Activated CD8-positive, alpha-beta memory T cell treated with anti-CD3 and anti-CD28 coated beads, Interleukin-2, amount 10 ng/mL, durations not matched to agents 7 days and 5 days (primary cell): ENCODE data around the gene ITGB2. TPM values are rescaled to one million over a fixed set of nuclear protein-coding genes. Genes with fewer than 3 reads are reported as not detected.

Experiments used
- ATAC-seq: fragments of 150-1000 bp; cut with Tn5 transposase; one replicate; pipeline ENCODE4 v1.10.0; 2021; ENCODE audit warnings: moderate library complexity
- CTCF ChIA-PET: fragments of 350-600 bp; sonication (Branson Sonifier 250); formaldehyde crosslinking; loops from one replicate; lab custom pipeline; 2021; ENCODE audit warnings: antibody characterized with exemption; lab: Charles Lee
- DNase-seq: peaks from one replicate; pipeline ENCODE4 v3.0.0-alpha.2; 2020
- H3K27ac Mint-ChIP-seq: one replicate; pipeline ENCODE4 v1.8.0; 2021; ENCODE audit warnings: mild to moderate bottlenecking, mixed read lengths
- H3K27me3 Mint-ChIP-seq: one replicate; pipeline ENCODE4 v1.8.0; 2021; ENCODE audit warnings: mixed read lengths
- H3K36me3 Mint-ChIP-seq: one replicate; pipeline ENCODE4 v1.8.0; 2021; ENCODE audit warnings: mild to moderate bottlenecking, mixed read lengths
- H3K4me1 Mint-ChIP-seq: one replicate; pipeline ENCODE4 v1.8.0; 2021; ENCODE audit warnings: mixed read lengths
- H3K4me3 Mint-ChIP-seq: one replicate; pipeline ENCODE4 v1.8.0; 2021; ENCODE audit warnings: mild to moderate bottlenecking, moderate library complexity, mixed read lengths
- H3K9me3 Mint-ChIP-seq: one replicate; pipeline ENCODE4 v1.8.0; 2022; ENCODE audit warnings: low read depth, mixed read lengths
- total RNA-seq, 2 experiments: library from RNA; stranded (reverse); gene quantifications; one replicate each; pipeline ENCODE4 v1.2.3, GENCODE V29; 2021

ITGB2 gene
- total RNA-seq, 2 experiments from 2014 or later = 336 to 372 TPM

DNA sequence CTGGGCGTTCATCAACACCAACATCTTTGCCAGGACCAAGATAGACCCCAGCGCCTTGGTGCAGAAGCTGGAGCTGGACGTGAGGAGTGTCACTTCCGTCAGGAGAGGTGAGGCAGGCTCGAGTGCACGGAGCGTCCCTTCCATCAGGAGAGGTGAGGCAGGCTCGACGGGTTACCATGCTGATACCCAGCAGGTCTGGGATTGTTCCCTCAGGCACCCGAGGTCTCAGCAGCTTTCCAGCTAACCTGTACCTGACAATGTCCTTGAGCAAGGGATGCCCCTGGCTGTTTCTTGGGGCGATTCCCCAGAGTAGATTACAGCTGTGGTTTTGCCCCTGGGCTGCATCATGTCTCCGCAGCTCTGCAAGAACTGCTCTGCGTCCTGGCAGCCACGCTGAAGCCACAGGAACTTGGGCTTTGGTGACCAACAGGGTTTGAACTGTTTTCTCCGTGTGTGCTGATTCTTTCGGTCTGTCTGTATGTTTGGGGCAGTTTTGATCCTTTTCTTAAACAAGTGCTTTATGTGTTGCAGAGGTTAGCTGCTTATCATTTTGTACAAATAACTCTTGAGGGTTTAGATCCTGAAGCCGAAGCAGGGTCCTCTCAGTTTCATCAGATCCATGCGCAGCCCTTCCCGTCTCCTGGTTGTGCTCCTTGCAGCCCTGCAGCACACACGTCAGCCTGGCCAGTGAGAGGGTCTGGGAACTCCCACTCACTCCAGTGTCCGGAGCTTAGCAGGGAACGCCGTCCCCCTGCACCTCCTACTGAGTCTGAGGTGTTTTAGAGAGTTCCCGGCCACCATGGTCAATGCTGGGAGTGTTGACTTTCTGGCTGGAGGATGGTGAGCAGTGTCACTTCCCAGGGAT lies 23.2 kb upstream of the ITGB2 start:
- Mint-ChIP-seq H3K4me1 (peaks cover 40% of the 10 kb centered on the region), H3K36me3 (peaks cover 11% of the 10 kb centered on the region), H3K27me3 (no peaks in the 10 kb centered on the region), H3K9me3 (no peaks in the 10 kb centered on the region), H3K4me3 (no peak overlapping the region), H3K27ac (peak overlapping the region; percentile 17)
- ATAC-seq = no peak
- CTCF ChIA-PET = interaction anchor here (0.6 to 19.9 kb wide), 3 partner anchors 52 to 195 kb away, joined by 3 to 275 read pairs (median 210); no protein-coding TSS in a partner anchor
- no peak for DNase-seq

DNA sequence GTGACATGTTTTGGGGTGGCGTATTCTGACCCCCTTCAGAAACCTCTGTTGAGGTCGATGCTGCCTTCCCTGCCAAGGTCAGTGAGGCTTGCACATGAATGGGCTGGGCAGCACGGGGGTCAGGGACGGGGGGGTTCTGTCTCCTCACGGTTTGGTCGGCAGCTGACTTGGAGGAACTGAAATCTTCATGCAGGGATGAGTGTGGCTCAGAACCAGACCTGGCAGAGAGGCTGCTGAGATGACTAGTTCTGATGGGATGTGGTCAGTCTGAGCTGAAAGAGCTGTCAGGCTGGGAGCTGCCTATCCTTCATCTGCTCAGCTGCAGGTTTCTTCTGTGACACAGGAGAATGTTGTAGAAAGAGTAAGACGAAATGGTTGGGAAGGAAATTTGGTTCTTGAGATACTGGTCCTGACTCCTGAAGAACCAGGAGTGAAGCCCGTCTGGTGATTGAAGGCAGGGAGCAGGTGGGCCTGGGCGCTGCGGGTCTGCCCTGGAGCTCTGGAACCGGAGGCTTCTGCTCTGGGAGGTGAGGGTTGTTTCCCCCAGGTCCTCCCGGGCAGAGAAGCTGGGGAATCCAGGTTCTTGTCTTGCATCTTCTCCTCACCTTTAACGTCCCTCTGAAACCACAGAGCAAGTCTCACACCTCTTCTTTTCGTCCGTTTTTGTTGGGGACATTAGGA lies 22.4 kb upstream of the ITGB2 start:
- Mint-ChIP-seq H3K4me3 (no peak overlapping the region), H3K4me1 (peaks cover 46% of the 10 kb centered on the region)
- CTCF ChIA-PET = interaction anchor here (1.0 to 19.9 kb wide), 3 partner anchors 11 to 196 kb away, joined by 3 to 275 read pairs (median 210); no protein-coding TSS in a partner anchor

DNA sequence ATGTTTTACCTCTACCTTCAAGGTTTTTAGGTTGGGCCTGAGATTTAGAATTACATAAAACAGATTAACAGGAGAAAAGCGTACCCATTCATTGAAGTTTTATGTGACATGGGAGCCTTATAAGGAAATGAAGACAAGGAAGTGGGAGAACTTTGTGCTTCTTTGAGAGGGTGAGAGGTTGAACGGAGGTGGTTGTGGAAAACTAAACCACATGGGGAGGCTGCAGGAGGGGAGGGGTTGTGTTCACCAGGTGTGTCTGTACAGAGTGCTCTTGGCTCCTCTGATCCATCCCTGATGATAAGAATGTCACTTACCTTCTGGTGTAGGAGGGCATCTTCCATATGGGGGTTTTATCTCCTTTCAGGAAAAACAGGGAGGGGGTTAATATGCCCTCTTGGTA lies 21.9 kb upstream of the ITGB2 start:
- Mint-ChIP-seq H3K4me3 (no peak overlapping the region), H3K27ac (peak overlapping the region; percentile 58), H3K4me1 (peaks cover 46% of the 10 kb centered on the region), H3K27me3 (no peaks in the 10 kb centered on the region), H3K9me3 (no peaks in the 10 kb centered on the region), H3K36me3 (peaks cover 11% of the 10 kb centered on the region)
- ATAC-seq = no peak
- CTCF ChIA-PET = interaction anchor here (1.0 to 19.9 kb wide), 4 partner anchors 7 to 196 kb away, joined by 3 to 275 read pairs (median 116); no protein-coding TSS in a partner anchor
- DNase-seq = no peak

More for the DNA sequence above, 22.4 kb upstream of the ITGB2 start:
- Mint-ChIP-seq H3K36me3 (peaks cover 11% of the 10 kb centered on the region), H3K27ac (peak overlapping the region; percentile 59), H3K27me3 (no peaks in the 10 kb centered on the region), H3K9me3 (no peaks in the 10 kb centered on the region)
- no peak for ATAC-seq
- DNase-seq = no peak

DNA sequence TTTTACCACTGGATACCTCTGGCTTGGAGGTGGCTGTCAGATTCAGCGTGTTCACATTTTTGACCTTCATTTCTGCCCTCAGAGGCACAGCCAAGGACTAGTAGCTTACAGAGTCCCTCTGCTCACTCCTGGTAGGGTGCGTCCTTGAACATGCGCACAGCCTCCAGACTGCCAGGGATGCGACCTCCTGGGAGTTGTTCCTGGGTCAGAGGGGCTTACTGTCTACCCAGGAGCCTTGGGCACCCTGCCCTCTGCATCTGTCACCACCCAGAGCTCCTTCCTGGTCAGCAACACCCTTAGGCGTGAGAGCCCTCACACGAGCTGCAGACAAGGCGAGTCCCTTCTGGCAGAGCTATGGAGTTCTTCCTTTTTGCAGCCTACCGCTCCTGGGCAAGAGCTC lies 20.9 kb upstream of the ITGB2 start:
- peaks cover 46% of the 10 kb centered on the region for H3K4me1 Mint-ChIP-seq
- peak overlapping the region; percentile 2 for H3K27ac Mint-ChIP-seq
- no peak for ATAC-seq
- H3K9me3 Mint-ChIP-seq = no peaks in the 10 kb centered on the region
- peaks cover 11% of the 10 kb centered on the region for H3K36me3 Mint-ChIP-seq
- no peak for DNase-seq
- H3K27me3 Mint-ChIP-seq = no peaks in the 10 kb centered on the region
- H3K4me3 Mint-ChIP-seq = peak overlapping the region; percentile 85
- CTCF ChIA-PET = interaction anchor here (0.6 to 19.9 kb wide), 12 partner anchors 8 to 351 kb away, joined by 3 to 275 read pairs (median 4); no protein-coding TSS in a partner anchor

DNA sequence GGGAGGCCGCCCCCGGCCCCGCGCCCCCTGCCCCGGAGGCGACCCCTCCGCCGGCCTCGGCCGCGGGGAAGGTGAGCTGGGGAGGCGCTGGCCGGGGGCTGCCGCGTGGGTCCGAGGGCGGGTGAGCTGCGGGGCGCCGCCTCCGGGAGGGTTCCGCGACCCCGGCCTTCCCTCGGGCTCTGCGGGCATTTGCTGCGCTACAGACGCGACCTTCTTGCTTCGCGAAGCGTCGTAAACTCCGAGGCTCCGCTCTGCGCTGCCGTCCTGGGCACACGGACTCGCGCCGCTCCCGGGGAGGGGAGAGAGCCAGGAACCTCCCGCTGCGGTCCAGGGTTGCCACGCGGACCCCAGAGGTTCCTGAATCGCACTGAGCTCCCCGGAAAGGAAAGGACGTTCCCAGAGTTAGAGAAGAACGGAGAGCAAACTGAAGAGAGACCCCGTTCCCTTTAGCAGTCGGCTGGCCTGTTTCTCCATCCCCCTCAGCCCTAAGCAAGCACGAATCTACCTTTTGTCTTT lies 19.5 kb upstream of the ITGB2 start:
- Mint-ChIP-seq H3K4me1 (peaks cover 46% of the 10 kb centered on the region), H3K9me3 (no peaks in the 10 kb centered on the region), H3K27ac (peak overlapping the region; percentile 71), H3K27me3 (no peaks in the 10 kb centered on the region), H3K36me3 (peaks cover 8% of the 10 kb centered on the region), H3K4me3 (peak overlapping the region; percentile 85)
- DNase-seq (no peak), ATAC-seq (peak; percentile 64)
- CTCF ChIA-PET = interaction anchor here (0.6 to 19.9 kb wide), 19 partner anchors 9 to 199 kb away, joined by 3 to 275 read pairs (median 4); partner anchors contain the start of gene PTTG1IP

DNA sequence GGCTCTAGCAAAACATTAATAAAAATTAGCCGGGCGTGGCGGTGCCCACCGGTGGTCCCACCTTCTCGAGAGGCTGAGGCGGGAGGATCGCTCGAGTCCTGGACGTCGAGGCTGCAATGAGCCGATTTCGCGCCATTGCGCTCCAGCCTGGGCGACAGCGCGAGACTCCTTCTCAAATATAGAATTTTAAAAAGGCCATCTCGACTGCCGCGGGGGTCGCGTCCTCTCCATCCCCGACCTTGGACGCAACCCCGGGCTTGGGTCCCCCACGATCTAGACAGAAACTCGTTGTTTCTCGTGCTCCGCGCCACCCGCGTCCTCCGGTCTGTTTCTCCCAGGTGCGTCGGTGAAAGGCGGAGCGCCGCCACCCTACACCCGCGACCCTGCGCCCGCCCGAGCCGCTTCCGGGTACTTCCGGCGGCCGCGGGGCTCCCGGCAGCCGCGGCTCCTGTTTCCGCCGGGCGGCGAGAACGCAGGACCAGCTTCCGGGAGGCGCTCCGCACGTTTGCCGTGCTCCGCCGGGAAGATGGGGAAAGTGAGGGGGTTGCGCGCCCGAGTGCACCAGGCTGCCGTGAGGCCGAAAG lies 18.9 kb upstream of the ITGB2 start, which contains the start of gene SLX9:
Gene SLX9 (plus strand): TSS at position 498 of the 584 bp plus-strand sequence. CDS start 29 bp downstream, at position 527.
- peaks cover 46% of the 10 kb centered on the region for H3K4me1 Mint-ChIP-seq
- H3K36me3 Mint-ChIP-seq = peaks cover 8% of the 10 kb centered on the region
- H3K27ac Mint-ChIP-seq = peak within 1 kb of the TSS; percentile 83
- H3K9me3 Mint-ChIP-seq = no peaks in the 10 kb centered on the region
- ATAC-seq (peak; percentile 92), DNase-seq (peak; percentile 82)
- CTCF ChIA-PET = interaction anchor here (0.6 to 19.9 kb wide), 15 partner anchors 8 to 199 kb away, joined by 3 to 275 read pairs (median 4); partner anchors contain the start of gene PTTG1IP
- peak within 1 kb of the TSS; percentile 85 for H3K4me3 Mint-ChIP-seq
- no peaks in the 10 kb centered on the region for H3K27me3 Mint-ChIP-seq

DNA sequence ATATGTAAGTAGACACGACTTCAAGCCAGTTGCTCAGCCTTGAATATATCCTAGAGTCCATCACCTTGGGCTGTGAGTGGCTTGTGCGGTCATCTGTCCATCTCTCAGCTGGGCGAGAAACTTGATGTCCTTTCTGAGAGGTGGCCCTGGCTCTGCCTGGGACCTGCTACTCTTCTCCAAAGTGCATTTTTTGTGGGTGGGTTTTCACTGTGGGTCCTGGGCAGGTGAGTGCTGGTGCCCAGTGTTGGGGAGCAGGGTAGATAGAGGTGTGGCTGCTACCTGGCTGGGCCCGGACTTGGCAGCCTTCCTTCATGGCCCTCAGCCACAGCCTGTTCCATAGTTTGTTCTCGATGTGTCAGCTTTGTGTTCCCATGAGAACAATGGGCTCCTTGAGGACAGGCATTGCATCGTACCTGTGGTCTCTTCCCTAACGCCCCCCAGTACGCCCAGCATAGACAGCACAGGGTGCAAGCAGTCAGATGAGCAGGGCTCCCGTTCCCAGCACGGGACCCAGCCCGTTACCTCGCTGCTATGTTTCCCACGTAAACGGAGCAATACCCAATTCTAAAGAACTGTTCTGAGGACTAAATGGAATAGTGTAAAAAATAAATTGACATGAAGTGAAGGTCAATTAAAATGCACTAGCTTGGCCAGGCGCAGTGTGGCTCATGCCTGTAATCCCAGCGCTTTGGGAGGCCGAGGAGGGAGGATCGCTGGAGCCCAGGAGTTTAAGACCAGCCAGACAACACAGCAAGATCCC lies 18.3 kb upstream of the ITGB2 start:
- H3K27ac Mint-ChIP-seq = peak overlapping the region; percentile 83
- peaks cover 45% of the 10 kb centered on the region for H3K4me1 Mint-ChIP-seq
- no peaks in the 10 kb centered on the region for H3K9me3 Mint-ChIP-seq
- CTCF ChIA-PET = interaction anchor here (1.1 to 19.9 kb wide), 3 partner anchors 11 to 200 kb away, joined by 3 to 275 read pairs (median 22); no protein-coding TSS in a partner anchor
- H3K36me3 Mint-ChIP-seq = peaks cover 6% of the 10 kb centered on the region
- ATAC-seq (no peak), DNase-seq (no peak)
- H3K27me3 Mint-ChIP-seq = no peaks in the 10 kb centered on the region
- peak overlapping the region; percentile 85 for H3K4me3 Mint-ChIP-seq

DNA sequence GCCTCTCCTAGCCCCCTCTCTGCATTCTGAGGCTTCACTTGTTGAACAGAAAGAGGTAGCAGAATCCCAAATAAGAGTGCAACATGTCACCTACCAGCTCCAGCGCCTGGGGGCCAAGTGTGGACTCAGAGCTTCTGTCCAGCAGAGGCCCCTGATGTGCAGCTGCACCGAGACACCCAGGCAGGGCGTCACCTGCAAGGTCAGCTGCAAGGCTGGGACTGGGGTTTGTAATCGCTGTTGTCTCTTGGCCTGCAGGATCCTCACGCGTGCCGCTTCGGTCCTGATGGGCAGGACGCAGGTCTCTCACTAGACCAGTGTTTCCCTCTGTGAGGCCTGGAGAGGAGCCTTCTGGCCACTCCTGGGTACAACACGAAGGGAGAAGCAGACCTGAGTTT lies 14.8 kb upstream of the ITGB2 start:
- Mint-ChIP-seq H3K27me3 (no peaks in the 10 kb centered on the region), H3K4me1 (peaks cover 26% of the 10 kb centered on the region), H3K9me3 (no peaks in the 10 kb centered on the region), H3K36me3 (no peaks in the 10 kb centered on the region), H3K4me3 (no peak overlapping the region), H3K27ac (no peak overlapping the region)
- CTCF ChIA-PET = interaction anchor here (0.6 to 10.9 kb wide), 6 partner anchors 20 to 193 kb away, joined by 3 to 185 read pairs (median 26); partner anchors contain the start of genes ITGB2 and UBE2G2
- ATAC-seq = no peak
- no peak for DNase-seq

DNA sequence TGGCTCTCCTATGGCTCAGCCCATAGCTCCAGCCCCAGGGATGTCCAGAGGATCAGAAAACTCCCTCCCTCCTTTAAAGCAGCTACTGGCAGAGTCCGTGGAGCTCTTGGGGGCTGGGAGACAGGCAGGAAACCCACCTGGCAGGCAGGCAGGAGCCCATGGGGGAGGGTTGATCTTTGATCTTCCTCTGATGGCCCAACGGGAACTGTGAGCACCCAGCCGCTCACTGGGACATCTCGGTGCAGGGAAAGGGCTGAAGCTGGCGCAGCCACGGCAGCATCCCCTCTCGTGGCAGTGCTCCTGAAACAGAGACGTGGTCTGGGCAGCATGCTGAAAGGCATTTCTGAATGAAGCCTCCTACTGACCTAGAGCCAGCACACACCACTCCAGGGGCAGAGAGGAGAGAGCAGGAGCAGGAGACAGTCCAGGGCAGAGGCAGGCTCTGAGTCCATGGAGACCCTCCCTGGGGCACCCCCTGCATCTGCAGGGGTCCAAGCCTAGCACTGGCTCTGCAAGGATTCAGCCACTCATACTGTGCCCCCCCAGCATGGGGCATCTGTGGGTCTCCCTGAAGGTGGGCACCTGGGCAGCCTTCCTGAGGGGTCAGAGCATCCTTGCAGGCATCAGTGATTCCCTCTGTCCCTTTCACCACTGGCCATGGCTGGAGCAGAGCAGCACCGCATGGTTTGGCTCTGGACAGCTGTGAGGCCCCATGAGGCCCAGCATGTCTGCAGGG lies 14.3 kb upstream of the ITGB2 start:
- H3K4me1 Mint-ChIP-seq = peaks cover 30% of the 10 kb centered on the region
- H3K36me3 Mint-ChIP-seq = no peaks in the 10 kb centered on the region
- H3K4me3 Mint-ChIP-seq = no peak overlapping the region
- ATAC-seq (no peak), DNase-seq (no peak)
- no peak overlapping the region for H3K27ac Mint-ChIP-seq
- CTCF ChIA-PET = interaction anchor here (0.6 to 10.9 kb wide), 6 partner anchors 19 to 202 kb away, joined by 3 to 185 read pairs (median 26); partner anchors contain the start of genes ITGB2 and UBE2G2
- H3K27me3 Mint-ChIP-seq = no peaks in the 10 kb centered on the region
- no peaks in the 10 kb centered on the region for H3K9me3 Mint-ChIP-seq

DNA sequence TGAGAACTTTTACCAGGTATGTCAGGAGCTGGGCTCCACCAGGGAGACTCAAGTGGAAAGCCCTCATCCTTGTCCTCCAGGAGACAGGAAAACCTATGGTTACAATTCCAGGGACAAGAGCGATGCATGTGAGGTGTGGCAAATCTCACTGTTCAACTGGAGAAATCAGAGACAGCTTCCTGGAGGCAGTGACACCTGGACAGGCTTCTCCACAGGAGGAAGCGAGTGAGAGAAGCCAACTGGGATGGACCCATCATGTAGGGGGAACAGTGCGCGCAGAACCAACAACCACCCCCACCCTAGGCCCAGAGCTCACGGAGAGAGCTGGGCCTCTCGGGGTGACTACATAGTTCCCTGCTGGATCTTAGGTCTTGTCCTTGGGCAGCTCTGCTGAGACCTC lies 13.6 kb upstream of the ITGB2 start:
- Mint-ChIP-seq H3K27me3 (no peaks in the 10 kb centered on the region), H3K4me1 (peaks cover 36% of the 10 kb centered on the region), H3K36me3 (no peaks in the 10 kb centered on the region), H3K4me3 (no peak overlapping the region), H3K27ac (no peak overlapping the region), H3K9me3 (no peaks in the 10 kb centered on the region)
- no peak for ATAC-seq
- CTCF ChIA-PET = interaction anchor here (1.1 to 10.9 kb wide), 5 partner anchors 18 to 202 kb away, joined by 3 to 185 read pairs (median 49); partner anchors contain the start of genes ITGB2 and UBE2G2
- no peak for DNase-seq

DNA sequence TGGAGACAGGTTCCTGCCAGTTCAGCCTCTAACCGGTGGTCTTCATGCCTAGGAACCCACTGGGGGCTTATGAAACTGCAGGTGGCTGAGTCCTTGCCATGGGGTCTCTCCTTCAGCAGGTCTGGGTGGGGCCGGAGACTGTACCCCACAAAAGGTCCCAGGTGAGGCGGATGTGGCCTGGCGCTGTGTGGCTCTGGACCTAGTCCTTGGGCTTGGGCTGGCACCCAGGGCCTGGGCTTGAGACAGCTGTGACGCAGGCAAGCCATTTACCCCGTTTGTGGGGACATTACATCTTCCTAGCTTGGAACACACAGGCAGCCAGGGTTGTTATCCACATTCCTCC lies 13.2 kb upstream of the ITGB2 start:
- Mint-ChIP-seq H3K4me1 (peaks cover 36% of the 10 kb centered on the region), H3K36me3 (no peaks in the 10 kb centered on the region), H3K27ac (no peak overlapping the region), H3K9me3 (no peaks in the 10 kb centered on the region), H3K4me3 (no peak overlapping the region), H3K27me3 (no peaks in the 10 kb centered on the region)
- no peak for DNase-seq
- CTCF ChIA-PET = interaction anchor here (1.1 to 10.9 kb wide), 5 partner anchors 18 to 203 kb away, joined by 4 to 185 read pairs (median 49); partner anchors contain the start of genes ITGB2, PTTG1IP and UBE2G2
- no peak for ATAC-seq
